DMS 273 (cell line): ENCODE results near the gene ZNF628.

Experiments used
- DNase-seq: peaks from one replicate; lab custom pipeline; 2025; ENCODE audit not compliant: unreplicated experiment; lab: John Stamatoyannopoulos, UW

The ZNF628 gene

GRCh38 chr19:55449469-55449868 is 26.9 kb upstream of the ZNF628 start:
- DNase-seq = no peak

GRCh38 chr19:55451163-55451964 is 25.1 kb upstream of the ZNF628 start:
- peak; percentile 53 for DNase-seq

GRCh38 chr19:55451965-55452748 is 24.3 kb upstream of the ZNF628 start:
- DNase-seq = peak; percentile 73

- peak; percentile 92 for DNase-seq
Observed at GRCh38 chr19:55452749-55453346, 23.6 kb upstream of the ZNF628 start.

GRCh38 chr19:55453511-55454260 is 22.7 kb upstream of the ZNF628 start:
- DNase-seq = no peak

- DNase-seq = peak; percentile 80
Observed at GRCh38 chr19:55454787-55455243, 21.6 kb upstream of the ZNF628 start.

- no peak for DNase-seq
Observed at GRCh38 chr19:55455576-55456235, 20.7 kb upstream of the ZNF628 start.

GRCh38 chr19:55456347-55456746 is 20.1 kb upstream of the ZNF628 start:
- no peak for DNase-seq

GRCh38 chr19:55457683-55458457 is 18.5 kb upstream of the ZNF628 start:
- DNase-seq = no peak

- no peak for DNase-seq
Observed at GRCh38 chr19:55459551-55459949, 16.9 kb upstream of the ZNF628 start.

- DNase-seq = no peak
Observed at GRCh38 chr19:55459950-55460657, 16.3 kb upstream of the ZNF628 start.

GRCh38 chr19:55460670-55461258 is 15.7 kb upstream of the ZNF628 start:
- peak; percentile 86 for DNase-seq

- DNase-seq = peak; percentile 100
Observed at GRCh38 chr19:55461259-55461973, 15.0 kb upstream of the ZNF628 start, which contains the start of gene ISOC2. ISOC2 (minus strand) TSS chr19:55461642; CDS start chr19:55456486, 5,156 bp downstream.

- DNase-seq = peak; percentile 44
Observed at GRCh38 chr19:55461974-55462626, 14.3 kb upstream of the ZNF628 start.

- DNase-seq = no peak
Observed at GRCh38 chr19:55462722-55463121, 13.7 kb upstream of the ZNF628 start.

GRCh38 chr19:55463583-55464031 is 12.8 kb upstream of the ZNF628 start:
- DNase-seq = no peak

GRCh38 chr19:55464039-55464661 is 12.3 kb upstream of the ZNF628 start:
- no peak for DNase-seq
